GM12891 (cell line): ENCODE results near the gene DOCK11. TPM values are rescaled to one million over a fixed set of nuclear protein-coding genes. Genes with fewer than 3 reads are reported as not detected.
A peak's percentile ranks its signal among the peaks of the same experiment; 100 is the strongest.
"Not testable (repeated sequence)": the region's sequence is repeated elsewhere in the genome, so short reads cannot be mapped to it uniquely, and the experiment has no call there.

Experiments used
- DNase-seq: peaks from one replicate; pipeline ENCODE4 v3.0.0; 2011; ENCODE audit warnings: low spot score; ENCODE audit not compliant: insufficient read length
- FAIRE-seq: peaks from 2 replicates; lab custom pipeline; 2011; peaks lifted over from hg19 to GRCh38; lab: Jason Lieb, UNC
- PAX5 ChIP-seq: IDR thresholded peaks from 2 replicates; pipeline ENCODE4 v1.6.1; 2011; ENCODE audit warnings: low read length, moderate library complexity, mild to moderate bottlenecking; ENCODE audit not compliant: insufficient read depth, severe bottlenecking
- POLR2A ChIP-seq: IDR thresholded peaks from 2 replicates; pipeline ENCODE4 v1.6.1; 2011; ENCODE audit warnings: low read depth, low read length, control low read depth
- POLR2AphosphoS5 ChIP-seq: IDR thresholded peaks from 2 replicates; pipeline ENCODE4 v1.6.1; 2011; ENCODE audit warnings: low read depth, low read length, control low read depth
- POU2F2 ChIP-seq: IDR thresholded peaks from 2 replicates; pipeline ENCODE4 v1.6.1; 2011; ENCODE audit warnings: low read depth, mild to moderate bottlenecking, control low read depth, low read length, moderate library complexity
- SPI1 ChIP-seq: IDR thresholded peaks from 2 replicates; pipeline ENCODE4 v1.6.1; 2011; ENCODE audit warnings: low read depth, low read length, control low read depth
- TAF1 ChIP-seq: IDR thresholded peaks from 2 replicates; pipeline ENCODE4 v1.6.1; 2011; ENCODE audit warnings: low read depth, low read length, control low read depth
- polyA plus RNA-seq: library from polyadenylated mRNA; unstranded; fragments of >200 nt; gene quantifications from one replicate; pipeline ENCODE4 v1.2.1, GENCODE V29; 2012; ENCODE audit warnings: low read depth, missing spikeins, inconsistent platforms; ENCODE audit not compliant: missing spikeins

Gene DOCK11
- 9.8 TPM for polyA plus RNA-seq

DNA sequence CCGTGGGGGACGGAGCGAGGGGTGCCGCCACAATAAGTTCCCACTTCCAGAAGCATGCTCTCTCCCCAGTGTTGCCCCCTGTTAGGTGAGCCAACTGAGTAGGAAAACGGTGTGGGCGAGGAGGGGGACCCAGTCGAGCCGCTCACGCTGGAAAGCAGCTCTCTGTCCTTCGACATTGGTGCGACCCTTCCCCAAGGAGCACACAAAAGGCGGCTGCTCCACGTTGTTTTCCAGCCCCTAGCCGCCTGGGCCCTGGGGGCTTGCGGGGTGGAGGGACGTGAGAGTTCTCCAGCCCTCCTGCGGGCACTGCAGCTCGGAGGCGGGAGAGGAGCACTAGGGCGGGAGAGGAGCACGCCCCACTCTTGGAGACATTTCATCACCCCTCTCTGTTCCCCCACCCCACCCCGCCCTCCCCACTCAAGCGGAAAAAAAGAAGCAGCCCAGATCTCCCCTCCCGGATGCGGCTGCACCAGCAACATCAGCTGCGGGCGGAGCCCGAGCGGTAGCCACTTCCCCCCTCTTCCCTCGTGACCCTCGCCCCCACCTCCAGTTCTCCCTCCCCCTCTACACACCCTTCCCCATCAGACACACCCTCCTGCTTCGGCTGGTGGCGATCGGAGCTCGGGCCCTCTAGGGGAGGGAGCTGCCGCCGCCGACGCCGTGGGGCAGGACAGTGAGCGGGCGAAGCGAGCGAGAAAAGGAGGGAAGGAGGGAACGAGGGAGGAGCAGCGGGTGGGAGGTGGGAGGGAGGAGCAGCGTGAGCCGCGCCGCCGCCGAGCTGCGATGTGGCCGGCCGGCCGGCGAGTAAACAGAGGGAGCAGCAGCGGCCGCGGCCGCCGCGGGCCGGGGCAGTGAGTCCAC, at the start of gene DOCK11:
DOCK11 (plus strand) TSS at position 755 of the 861 bp plus-strand sequence. CDS start 157 bp downstream, outside the sequence.
- peak; percentile 99 for FAIRE-seq
- TF ChIP-seq POLR2AphosphoS5 (no peak), POLR2A (no peak), POU2F2 (no peak), PAX5 (no peak), TAF1 (no peak), SPI1 (peak; percentile 69)
- DNase-seq = peak; percentile 48

DNA sequence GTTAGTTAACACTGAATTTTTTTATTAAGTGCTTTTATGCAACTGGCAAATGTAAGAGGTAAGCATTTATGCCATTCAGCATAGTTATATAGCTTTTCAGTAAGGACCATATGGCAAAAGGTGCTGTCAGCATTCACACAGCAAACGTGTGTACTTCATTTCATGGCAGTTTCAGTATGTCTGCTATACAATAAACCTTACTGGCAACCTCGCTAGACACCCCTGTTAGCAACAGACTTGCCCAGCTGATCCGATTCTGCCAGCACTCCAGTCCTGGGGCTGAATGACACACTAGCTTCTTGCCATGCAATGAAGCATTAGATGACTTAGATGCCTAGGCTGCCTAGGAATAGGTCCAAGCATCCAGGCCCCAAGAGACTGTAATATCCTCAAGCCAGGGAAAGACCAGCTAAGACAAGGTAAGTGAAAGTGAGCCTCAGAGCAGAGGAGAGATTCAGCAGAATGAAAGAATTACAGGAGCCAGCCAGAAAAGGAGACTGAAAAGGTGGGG, 47.3 kb upstream of the DOCK11 start:
- DNase-seq (no peak), FAIRE-seq (no peak)
- TF ChIP-seq POLR2A (no peak), PAX5 (no peak), POLR2AphosphoS5 (no peak), POU2F2 (no peak)

DNA sequence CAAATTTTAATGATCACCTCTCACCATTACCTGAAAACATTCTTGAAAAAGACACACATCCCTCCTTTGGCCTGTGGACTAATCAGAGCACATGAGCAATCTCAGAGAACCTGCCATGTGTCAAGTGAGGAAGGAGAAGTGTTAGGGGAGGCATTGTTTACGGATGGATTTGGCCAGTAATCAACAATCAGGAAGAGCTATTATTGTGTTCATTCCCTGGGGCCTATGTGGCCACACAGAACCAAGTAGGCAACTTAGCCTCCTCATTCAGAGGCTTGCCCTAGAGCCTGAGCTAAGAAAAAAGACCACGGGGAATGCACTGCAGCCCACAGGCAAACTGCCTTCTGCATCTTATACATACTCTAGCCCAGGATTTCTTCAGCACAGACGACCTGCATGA, 40.6 kb upstream of the DOCK11 start:
- DNase-seq (no peak), FAIRE-seq (no peak)
- TF ChIP-seq TAF1 (no peak), POLR2A (no peak), POLR2AphosphoS5 (no peak), SPI1 (no peak), PAX5 (no peak), POU2F2 (no peak)

DNA sequence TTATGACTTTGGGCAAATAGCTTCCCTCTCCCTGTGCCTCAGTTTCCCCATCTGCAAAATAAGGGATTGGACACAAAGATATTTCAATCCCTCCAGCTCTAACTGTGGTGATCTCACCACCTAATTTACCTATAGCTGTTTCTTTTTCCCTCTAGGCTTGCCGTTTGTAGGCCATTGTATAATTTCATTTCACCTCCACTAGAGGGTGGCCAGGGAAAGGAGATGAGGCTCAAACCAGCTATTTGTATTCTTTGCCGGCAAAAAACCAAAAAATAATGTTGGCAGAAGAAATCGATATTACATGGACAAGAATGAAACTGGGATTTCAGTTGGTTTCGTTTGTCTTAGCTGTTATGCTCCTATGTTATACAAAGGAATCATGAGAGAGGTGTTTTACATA, 36.1 kb upstream of the DOCK11 start:
- peak; percentile 72 for FAIRE-seq
- peak; percentile 14 for DNase-seq
- TF ChIP-seq POLR2AphosphoS5 = no peak
- TF ChIP-seq POLR2A = no peak
- no peak for TF ChIP-seq SPI1
- TF ChIP-seq POU2F2 = no peak
- TF ChIP-seq PAX5 = no peak
- TF ChIP-seq TAF1 = no peak

- FAIRE-seq (no peak), DNase-seq (no peak)
- TF ChIP-seq SPI1 (no peak), TAF1 (no peak), POLR2AphosphoS5 (no peak), POU2F2 (no peak), PAX5 (no peak), POLR2A (no peak)
These were observed 31.1 kb upstream of the DOCK11 start for GRCh38 chrX:118464501-118464900.

DNA sequence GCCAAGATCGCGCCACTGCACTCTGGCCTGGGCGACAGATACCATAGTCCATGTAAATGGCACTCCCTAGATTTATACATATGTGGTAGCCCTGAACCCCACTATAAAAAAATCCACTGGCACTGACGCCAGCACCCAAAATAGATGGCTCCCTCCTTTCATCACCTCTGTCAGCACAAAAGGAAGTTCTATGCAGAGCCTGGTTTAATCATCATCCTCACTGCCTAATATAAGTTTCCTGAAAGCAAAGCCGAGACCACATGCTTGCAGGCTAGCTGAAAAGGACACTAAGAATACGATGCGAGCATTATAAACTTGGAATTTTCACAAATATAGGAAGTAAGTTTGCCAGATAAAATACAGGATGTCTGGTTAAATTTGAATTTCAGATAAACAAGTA, 27.5 kb upstream of the DOCK11 start:
- DNase-seq (no peak), FAIRE-seq (no peak)
- TF ChIP-seq SPI1 (no peak), POU2F2 (no peak), TAF1 (no peak), POLR2AphosphoS5 (no peak), POLR2A (no peak), PAX5 (no peak)

GRCh38 chrX:118470721-118471347, 24.8 kb upstream of the DOCK11 start:
- DNase-seq, FAIRE-seq: not testable (repeated sequence)

DNA sequence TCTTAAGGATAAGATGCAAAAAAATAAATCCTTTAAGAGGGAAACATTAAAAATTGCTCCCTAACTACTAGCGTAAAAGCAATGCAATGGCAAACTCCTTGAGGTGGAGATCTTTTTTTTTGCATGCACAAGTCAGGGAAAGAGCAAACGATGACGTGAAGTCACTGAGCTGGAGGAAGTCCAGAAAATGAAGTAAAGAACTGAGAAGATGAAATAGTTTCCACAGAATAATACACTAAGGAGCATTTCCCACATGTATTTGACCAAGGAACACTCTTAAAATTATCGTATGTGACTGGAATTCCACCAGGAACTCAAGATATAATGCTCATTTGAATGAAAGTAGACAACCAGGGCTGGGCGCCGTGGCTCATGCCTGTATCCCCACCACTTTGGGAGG, 21.0 kb upstream of the DOCK11 start:
- TF ChIP-seq POLR2A (no peak), SPI1 (no peak), PAX5 (no peak), POLR2AphosphoS5 (no peak), POU2F2 (no peak), TAF1 (no peak)
- no peak for FAIRE-seq
- no peak for DNase-seq

DNA sequence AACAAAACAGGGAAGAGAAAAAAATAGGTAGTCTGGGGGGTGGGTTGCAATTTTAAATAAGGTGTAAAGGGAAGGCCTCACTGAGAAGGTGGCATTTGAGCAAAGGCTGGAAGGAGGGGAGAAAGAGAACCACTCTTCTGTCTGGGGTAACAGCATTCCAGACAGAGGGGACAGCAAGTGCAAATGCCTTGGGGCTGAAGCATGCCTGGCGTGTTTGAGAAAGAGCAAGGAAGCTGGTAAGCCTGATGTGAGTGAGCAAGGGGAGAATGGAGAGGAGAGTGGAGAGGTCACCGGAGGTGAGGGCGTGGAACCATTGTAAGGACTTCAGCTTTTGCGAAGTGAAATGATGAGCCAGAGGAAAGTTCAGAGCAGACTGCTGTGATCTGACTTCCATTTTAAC, 19.7 kb upstream of the DOCK11 start:
- FAIRE-seq = no peak
- DNase-seq = no peak
- TF ChIP-seq PAX5 (no peak), TAF1 (no peak), SPI1 (no peak), POU2F2 (no peak), POLR2AphosphoS5 (no peak), POLR2A (no peak)
